Loucy (cell line): Measurements from ENCODE around the gene VPS16.

Experiments used
- H2AFZ ChIP-seq: fragments of 200-600 bp; sonication (generic); 2 replicates; pipeline ENCODE4 v1.6.0; 2016; ENCODE audit warnings: antibody characterized with exemption, mild to moderate bottlenecking, low read length, moderate library complexity
- H3F3A ChIP-seq: fragments of 200-600 bp; 2 replicates; pipeline ENCODE4 v1.6.0; 2016; ENCODE audit warnings: antibody characterized with exemption, low read depth, mild to moderate bottlenecking
- H3K27me3 ChIP-seq: fragments of 200-600 bp; sonication (generic); 2 replicates; pipeline ENCODE4 v1.6.1; 2014; ENCODE audit warnings: low read length, mild to moderate bottlenecking; ENCODE audit not compliant: insufficient read depth, poor library complexity, severe bottlenecking
- H3K36me3 ChIP-seq: fragments of 200-600 bp; sonication (generic); 2 replicates; pipeline ENCODE4 v1.6.1; 2016; ENCODE audit warnings: low read length; ENCODE audit not compliant: insufficient read depth
- H3K4me1 ChIP-seq: fragments of 200-600 bp; sonication (generic); 2 replicates; pipeline ENCODE4 v1.5.1; 2014; ENCODE audit warnings: low read length, mild to moderate bottlenecking; ENCODE audit not compliant: insufficient read depth, poor library complexity, severe bottlenecking
- H3K4me2 ChIP-seq: fragments of 200-600 bp; sonication (generic); 2 replicates; pipeline ENCODE4 v1.6.0; 2014; ENCODE audit warnings: antibody characterized with exemption, low read length, low read depth, mild to moderate bottlenecking; ENCODE audit not compliant: poor library complexity, severe bottlenecking
- H3K4me3 ChIP-seq: fragments of 200-600 bp; sonication (generic); 2 replicates; pipeline ENCODE4 v1.5.1; 2014; ENCODE audit warnings: low read length, mild to moderate bottlenecking, mixed read lengths; ENCODE audit not compliant: poor library complexity, severe bottlenecking
- H3K79me2 ChIP-seq: fragments of 200-600 bp; sonication (generic); 2 replicates; pipeline ENCODE4 v1.6.1; 2014; ENCODE audit warnings: low read length; ENCODE audit not compliant: insufficient read depth
- H3K9ac ChIP-seq: fragments of 200-600 bp; sonication (generic); 2 replicates; pipeline ENCODE4 v1.6.0; 2014; ENCODE audit warnings: mild to moderate bottlenecking, low read depth, low read length, moderate library complexity; ENCODE audit not compliant: poor library complexity, severe bottlenecking
- H3K9me2 ChIP-seq: fragments of 200-600 bp; sonication (generic); replicated peaks from 2 replicates; pipeline ENCODE4 v1.6.1; 2016; ENCODE audit warnings: low read depth, low read length, mixed read lengths
- H3K9me3 ChIP-seq: fragments of 200-600 bp; sonication (generic); 2 replicates; pipeline ENCODE4 v1.6.1; 2014; ENCODE audit warnings: mild to moderate bottlenecking, antibody characterized with exemption, low read length, low read depth; ENCODE audit not compliant: insufficient read depth
- H4K20me1 ChIP-seq: fragments of 200-600 bp; sonication (generic); 2 replicates; pipeline ENCODE4 v1.6.0; 2014; ENCODE audit warnings: antibody characterized with exemption, low read length, mild to moderate bottlenecking; ENCODE audit not compliant: insufficient read depth, poor library complexity, severe bottlenecking
- EZH2phosphoT487 ChIP-seq: fragments of 200-600 bp; IDR thresholded peaks from 2 replicates; pipeline ENCODE4 v1.6.1; 2018; ENCODE audit warnings: antibody characterized with exemption, mild to moderate bottlenecking, moderate library complexity, borderline replicate concordance
- TF ChIP-seq, protein P1 (sequence below): fragments of 200-600 bp; sonication (generic); conservative IDR thresholded peaks from 2 replicates; pipeline ENCODE4 v1.5.1; 2014; ENCODE audit warnings: mild to moderate bottlenecking, antibody characterized with exemption, low read length

Gene VPS16

DNA sequence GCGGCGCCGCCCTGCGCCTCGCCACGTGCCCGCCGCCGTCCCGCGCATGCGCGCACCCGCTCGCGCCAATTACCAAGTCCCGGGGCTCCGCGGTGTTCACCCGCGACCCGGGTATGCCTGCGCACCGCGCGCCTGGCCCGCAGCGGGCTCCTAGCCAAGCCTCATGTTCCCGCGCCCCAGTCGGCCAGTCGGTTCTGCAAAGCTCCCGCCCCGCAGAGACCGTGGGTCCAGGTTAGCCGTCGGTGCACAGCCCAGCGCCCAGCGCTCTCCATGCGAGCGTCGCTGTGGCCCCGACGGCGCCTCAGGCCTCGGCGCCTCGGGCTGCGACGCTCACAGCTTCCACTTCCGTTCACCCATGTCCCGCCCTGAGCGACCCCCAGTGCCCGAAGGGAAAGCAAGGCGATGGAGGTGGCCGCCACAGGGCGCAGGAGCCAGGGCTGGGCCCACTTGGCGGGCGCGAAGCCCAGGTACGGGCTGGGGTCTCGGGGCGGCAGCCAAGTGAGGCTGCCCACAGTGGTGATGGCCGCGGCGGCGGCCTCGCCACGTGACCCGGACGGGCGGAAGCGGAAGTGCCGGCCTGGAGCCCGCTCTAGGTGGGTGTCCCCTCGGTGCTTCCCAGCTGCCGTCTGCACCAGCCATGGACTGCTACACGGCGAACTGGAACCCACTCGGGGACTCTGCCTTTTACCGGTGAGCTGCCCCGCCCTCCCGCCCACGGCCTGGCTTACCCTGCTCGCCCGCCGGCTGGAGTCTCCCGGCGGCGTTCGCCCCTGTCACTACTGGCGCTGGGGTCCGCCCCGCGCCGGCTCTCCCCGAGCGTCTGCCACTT is at the start of gene VPS16, which contains the start of gene PCED1A:
Gene VPS16, plus strand, starts transcription at position 608 of the 829 bp plus-strand sequence. Its CDS starts 30 bp downstream, at position 638.
Gene PCED1A, minus strand, starts transcription at position 518 of the 829 bp plus-strand sequence. CDS start 743 bp downstream, outside the sequence.
- H3K79me2 ChIP-seq, result peaks cover 30% of the 10 kb centered on the region; the same call in 1 of the 2 replicates
- H2AFZ ChIP-seq, result peak within 1 kb of the TSS; percentile 99
- H3K9ac ChIP-seq, result peak within 1 kb of the TSS; percentile 85
- H3K4me3 ChIP-seq, result peak within 1 kb of the TSS; percentile 93
- no peaks in the 10 kb centered on the region for H3K36me3 ChIP-seq
- TF ChIP-seq EZH2phosphoT487, result no peak
- TF ChIP-seq, protein P1, sequence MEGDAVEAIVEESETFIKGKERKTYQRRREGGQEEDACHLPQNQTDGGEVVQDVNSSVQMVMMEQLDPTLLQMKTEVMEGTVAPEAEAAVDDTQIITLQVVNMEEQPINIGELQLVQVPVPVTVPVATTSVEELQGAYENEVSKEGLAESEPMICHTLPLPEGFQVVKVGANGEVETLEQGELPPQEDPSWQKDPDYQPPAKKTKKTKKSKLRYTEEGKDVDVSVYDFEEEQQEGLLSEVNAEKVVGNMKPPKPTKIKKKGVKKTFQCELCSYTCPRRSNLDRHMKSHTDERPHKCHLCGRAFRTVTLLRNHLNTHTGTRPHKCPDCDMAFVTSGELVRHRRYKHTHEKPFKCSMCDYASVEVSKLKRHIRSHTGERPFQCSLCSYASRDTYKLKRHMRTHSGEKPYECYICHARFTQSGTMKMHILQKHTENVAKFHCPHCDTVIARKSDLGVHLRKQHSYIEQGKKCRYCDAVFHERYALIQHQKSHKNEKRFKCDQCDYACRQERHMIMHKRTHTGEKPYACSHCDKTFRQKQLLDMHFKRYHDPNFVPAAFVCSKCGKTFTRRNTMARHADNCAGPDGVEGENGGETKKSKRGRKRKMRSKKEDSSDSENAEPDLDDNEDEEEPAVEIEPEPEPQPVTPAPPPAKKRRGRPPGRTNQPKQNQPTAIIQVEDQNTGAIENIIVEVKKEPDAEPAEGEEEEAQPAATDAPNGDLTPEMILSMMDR, result no peak
- peak within 1 kb of the TSS; percentile 90 for H3K4me2 ChIP-seq
- H3F3A ChIP-seq, result no peaks in the 10 kb centered on the region
- no peaks in the 10 kb centered on the region for H3K9me2 ChIP-seq
- H3K27me3 ChIP-seq, result no peaks in the 10 kb centered on the region
- no peaks in the 10 kb centered on the region for H3K9me3 ChIP-seq
- peaks cover 33% of the 10 kb centered on the region for H3K4me1 ChIP-seq
- no peaks in the 10 kb centered on the region for H4K20me1 ChIP-seq

DNA sequence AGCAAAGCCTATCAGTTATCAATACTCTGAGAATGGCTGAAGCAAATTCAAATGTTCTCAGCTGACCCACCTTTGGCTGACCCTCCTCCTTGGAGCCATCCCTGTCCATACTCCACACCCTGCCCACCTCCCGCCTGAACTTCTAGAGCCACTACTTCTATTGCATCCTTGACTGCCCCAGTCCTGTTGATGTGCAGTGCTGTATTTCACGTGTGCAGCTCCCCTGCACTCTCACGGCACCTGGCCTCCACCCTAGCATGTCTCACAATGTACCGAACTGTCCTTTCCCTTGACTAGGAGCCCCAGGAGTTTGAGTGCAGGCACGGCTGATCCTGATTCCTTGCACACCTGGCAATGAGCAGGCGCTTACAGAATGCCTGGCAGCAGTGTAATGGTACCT is 47.1 kb upstream of the VPS16 start:
- Histone ChIP-seq H3K9me2 (no peaks in the 10 kb centered on the region), H3K4me1 (peaks cover 15% of the 10 kb centered on the region), H3K9ac (no peak overlapping the region), H4K20me1 (peaks cover 34% of the 10 kb centered on the region), H3K4me2 (no peak overlapping the region), H3K79me2 (peaks cover 33% of the 10 kb centered on the region), H3F3A (no peaks in the 10 kb centered on the region), H2AFZ (no peak overlapping the region), H3K36me3 (peaks cover 51% of the 10 kb centered on the region; the same call in 1 of the 2 replicates), H3K9me3 (no peaks in the 10 kb centered on the region), H3K27me3 (no peaks in the 10 kb centered on the region), H3K4me3 (no peak overlapping the region)
- TF ChIP-seq EZH2phosphoT487, result no peak
- TF ChIP-seq, protein P1, result no peak

DNA sequence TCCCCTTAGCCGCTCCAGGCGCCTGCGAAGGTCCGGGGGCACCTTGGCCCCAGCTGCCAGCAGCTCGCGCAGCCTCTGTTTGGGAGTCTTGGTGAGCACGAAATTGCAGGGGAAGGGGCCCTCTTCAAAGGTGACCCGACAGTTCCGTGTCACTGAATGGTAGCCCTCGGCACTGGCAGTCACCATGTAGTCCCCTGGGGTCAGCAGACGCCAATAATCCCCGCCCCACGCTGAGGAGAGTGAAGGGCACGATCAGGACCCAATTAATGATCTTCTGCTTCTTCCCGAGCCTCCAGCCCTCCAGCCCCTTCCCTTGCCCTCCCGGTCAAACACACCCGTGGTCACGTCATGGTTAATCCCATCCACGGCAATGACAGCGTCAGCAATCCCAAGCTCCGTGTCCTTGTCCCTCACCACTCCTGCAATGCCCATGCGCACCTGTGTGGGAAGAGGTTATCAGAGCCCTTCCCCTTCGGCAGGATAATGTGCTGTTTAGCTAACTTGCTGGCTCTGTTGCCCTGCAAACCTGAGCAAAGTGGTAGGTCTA is 46.3 kb upstream of the VPS16 start:
- Histone ChIP-seq H3K4me3 (no peak overlapping the region), H3K4me2 (no peak overlapping the region), H3K9me2 (no peaks in the 10 kb centered on the region), H3F3A (no peaks in the 10 kb centered on the region), H3K27me3 (no peaks in the 10 kb centered on the region), H3K9me3 (no peaks in the 10 kb centered on the region), H3K79me2 (peaks cover 40% of the 10 kb centered on the region), H2AFZ (no peak overlapping the region), H3K4me1 (peaks cover 22% of the 10 kb centered on the region), H3K9ac (no peak overlapping the region), H4K20me1 (peaks cover 37% of the 10 kb centered on the region), H3K36me3 (peaks cover 53% of the 10 kb centered on the region; the same call in 1 of the 2 replicates)
- TF ChIP-seq, protein P1, result no peak
- TF ChIP-seq EZH2phosphoT487, result no peak
